ENCODE measurements around the gene ADGRF3. TPM values are rescaled to one million over a fixed set of nuclear protein-coding genes. Genes with fewer than 3 reads are reported as not detected.

The ADGRF3 gene
- total RNA-seq, 4 donors from 2014 or later, result not detected

DNA sequence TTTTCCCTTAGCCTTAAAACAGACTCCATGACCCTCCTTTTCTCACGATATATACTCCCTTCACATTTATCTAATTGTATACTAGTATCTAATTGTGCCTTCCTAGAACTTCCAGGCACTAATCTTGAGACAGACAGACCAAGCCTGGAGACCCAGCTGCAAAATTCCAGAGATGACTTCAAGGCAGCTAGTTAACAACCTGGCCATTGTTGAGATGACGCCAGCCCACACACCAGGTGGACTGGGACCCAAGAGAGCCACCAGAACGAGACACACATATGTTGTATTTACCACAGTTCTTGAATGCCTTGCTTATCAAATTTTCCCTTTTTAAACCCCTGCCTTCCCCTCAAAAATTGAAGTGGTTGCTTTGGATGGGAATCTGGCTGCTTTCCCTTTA is 49.5 kb downstream of the ADGRF3 start:
- TF ChIP-seq, protein P1, sequence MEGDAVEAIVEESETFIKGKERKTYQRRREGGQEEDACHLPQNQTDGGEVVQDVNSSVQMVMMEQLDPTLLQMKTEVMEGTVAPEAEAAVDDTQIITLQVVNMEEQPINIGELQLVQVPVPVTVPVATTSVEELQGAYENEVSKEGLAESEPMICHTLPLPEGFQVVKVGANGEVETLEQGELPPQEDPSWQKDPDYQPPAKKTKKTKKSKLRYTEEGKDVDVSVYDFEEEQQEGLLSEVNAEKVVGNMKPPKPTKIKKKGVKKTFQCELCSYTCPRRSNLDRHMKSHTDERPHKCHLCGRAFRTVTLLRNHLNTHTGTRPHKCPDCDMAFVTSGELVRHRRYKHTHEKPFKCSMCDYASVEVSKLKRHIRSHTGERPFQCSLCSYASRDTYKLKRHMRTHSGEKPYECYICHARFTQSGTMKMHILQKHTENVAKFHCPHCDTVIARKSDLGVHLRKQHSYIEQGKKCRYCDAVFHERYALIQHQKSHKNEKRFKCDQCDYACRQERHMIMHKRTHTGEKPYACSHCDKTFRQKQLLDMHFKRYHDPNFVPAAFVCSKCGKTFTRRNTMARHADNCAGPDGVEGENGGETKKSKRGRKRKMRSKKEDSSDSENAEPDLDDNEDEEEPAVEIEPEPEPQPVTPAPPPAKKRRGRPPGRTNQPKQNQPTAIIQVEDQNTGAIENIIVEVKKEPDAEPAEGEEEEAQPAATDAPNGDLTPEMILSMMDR (IDR thresholded peaks at IDR 0.05; ENCODE audit: low read depth), result no peak

DNA sequence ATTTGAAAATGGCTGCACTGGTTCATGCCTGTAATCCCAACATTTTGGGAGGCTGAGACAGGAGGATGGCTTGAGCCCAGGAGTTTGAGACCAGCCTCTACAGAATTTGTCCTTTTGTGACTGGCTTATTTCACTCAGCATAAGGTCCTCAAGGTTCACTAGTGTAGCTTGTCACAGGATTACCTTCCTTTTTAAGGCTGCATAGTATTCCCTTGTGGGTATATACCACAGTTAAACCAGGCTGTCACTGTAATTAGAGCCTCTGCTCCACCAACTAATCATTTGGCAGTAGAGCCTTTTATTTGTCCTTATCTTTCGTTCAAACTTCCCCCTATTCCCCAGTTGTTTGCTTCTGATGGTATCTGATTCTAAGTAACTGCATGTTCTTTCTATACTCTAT is 51.1 kb downstream of the ADGRF3 start:
- TF ChIP-seq, protein P1 (IDR thresholded peaks at IDR 0.05; ENCODE audit: low read depth), result no peak

DNA sequence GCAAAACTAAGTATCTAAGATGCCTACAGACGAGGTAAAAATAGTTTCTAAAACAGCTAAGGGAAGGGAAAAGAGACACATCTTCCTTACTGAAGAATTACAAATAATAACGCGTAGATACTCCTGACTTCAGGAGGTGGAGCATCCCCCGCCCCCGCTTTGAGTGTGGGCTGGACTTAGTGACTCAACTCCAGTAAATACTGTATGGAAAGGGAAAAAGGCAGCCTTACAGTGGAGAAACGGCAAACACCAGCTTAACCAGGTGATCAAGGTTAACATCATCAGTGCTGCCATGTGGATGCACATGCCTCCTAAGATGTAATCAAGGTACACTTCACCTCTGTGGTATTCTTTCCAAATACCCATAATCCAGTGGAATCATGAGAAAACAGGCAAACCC is 53.9 kb downstream of the ADGRF3 start:
- TF ChIP-seq, protein P1 (IDR thresholded peaks at IDR 0.05; ENCODE audit: low read depth), result no peak

DNA sequence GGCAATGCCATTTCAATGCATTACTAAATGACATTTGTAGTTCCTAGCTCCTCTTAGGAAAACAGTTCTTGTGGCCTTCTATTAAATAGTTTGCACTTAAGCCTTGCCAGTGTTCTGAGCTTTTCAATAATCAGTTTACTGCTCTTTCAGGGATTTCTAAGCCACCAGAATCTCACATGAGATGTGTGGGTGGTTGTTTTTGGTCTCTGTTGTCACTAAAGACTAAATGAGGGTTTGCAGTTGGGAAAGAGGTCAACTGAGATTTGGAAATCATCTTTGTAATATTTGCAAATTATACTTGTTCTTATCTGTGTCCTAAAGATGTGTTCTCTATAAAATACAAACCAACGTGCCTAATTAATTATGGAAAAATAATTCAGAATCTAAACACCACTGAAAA is 56.6 kb downstream of the ADGRF3 start:
- TF ChIP-seq, protein P1 (IDR thresholded peaks at IDR 0.05; ENCODE audit: low read depth), result no peak

DNA sequence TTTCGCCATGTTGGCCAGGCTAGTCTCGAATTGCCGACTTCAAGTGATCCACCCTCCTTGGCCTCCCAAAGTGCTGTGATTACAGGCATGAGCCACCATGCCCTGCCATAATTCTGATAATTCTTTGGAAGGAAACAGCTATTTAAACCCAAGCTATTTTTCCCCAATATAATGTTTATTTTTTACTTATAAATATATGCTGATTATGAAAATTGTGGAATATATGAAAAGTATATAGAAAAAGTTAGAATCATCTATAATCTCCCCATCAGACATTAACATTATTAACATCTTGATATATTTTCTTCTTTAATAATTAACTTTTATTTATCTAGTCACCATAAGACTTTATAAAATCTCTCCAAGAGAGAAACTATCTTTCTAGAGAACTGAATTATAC is 60.7 kb downstream of the ADGRF3 start:
- TF ChIP-seq, protein P1 (IDR thresholded peaks at IDR 0.05; ENCODE audit: low read depth), result no peak

DNA sequence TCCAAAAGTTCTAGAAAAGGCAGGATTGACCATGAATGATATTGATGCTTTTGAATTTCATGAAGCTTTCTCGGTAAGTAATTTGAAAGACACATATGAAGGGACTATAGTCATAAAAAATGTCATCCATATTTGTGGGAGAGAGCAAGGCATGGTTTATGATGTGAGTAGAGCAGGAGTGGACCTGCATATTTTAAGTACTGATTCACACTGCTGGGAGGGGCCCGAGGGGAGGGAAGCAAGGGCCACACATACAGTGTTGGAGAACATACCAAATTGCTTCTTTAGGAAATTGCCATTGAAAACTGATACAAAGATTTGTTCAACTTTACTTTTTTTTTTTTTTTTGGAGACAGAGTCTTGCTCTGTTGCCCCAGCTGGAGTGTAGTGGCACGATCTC is 62.5 kb downstream of the ADGRF3 start:
- TF ChIP-seq, protein P1 (IDR thresholded peaks at IDR 0.05; ENCODE audit: low read depth), result no peak

DNA sequence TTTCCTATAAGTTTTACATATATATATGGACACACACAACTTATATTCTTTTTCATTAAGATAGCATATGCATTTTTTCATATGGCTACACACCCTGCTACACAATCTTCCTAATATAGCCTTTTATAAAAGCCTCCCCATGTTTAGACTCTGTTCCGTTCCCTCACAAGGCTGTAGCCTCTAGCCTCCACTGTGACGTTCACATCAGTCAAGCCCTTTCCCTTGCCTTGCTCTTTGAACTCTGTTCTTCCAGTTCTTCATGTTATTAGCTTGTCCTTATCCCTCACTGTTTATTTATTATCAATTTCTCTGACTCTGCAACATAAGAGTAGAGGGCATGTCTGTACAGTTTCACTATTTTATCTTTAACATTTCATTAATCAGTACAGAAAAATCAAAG is 63.0 kb downstream of the ADGRF3 start:
- TF ChIP-seq, protein P1 (IDR thresholded peaks at IDR 0.05; ENCODE audit: low read depth), result no peak

All from subcutaneous adipose tissue (tissue), 4 donors.